DOHH2 (cell line): Measurements from ENCODE around the gene CCDC85B.

Source experiments
- H3F3A ChIP-seq: fragments of 200-600 bp; sonication (generic), shearing (Covaris generic); 2 replicates; pipeline ENCODE4 v1.6.0; 2016; ENCODE audit warnings: antibody characterized with exemption, mild to moderate bottlenecking; ENCODE audit not compliant: control insufficient read depth, insufficient read depth
- H3K27ac ChIP-seq: fragments of 200-600 bp; sonication (generic); 2 replicates; pipeline ENCODE4 v1.5.1; 2014; ENCODE audit warnings: low read depth, mild to moderate bottlenecking, low read length, moderate library complexity
- H3K27me3 ChIP-seq: fragments of 200-600 bp; sonication (generic); 2 replicates; pipeline ENCODE4 v1.6.1; 2014; ENCODE audit warnings: mild to moderate bottlenecking, low read length, mixed read lengths; ENCODE audit not compliant: control insufficient read depth
- H3K36me3 ChIP-seq: fragments of 200-600 bp; sonication (generic); 2 replicates; pipeline ENCODE4 v1.6.1; 2014; ENCODE audit warnings: mild to moderate bottlenecking, low read length, moderate library complexity, mixed read lengths; ENCODE audit not compliant: control insufficient read depth
- H3K4me1 ChIP-seq: fragments of 200-600 bp; sonication (generic); 2 replicates; pipeline ENCODE4 v1.6.1; 2014; ENCODE audit warnings: mild to moderate bottlenecking, low read length, mixed read lengths; ENCODE audit not compliant: control insufficient read depth
- H3K4me2 ChIP-seq: fragments of 200-600 bp; sonication (generic); 2 replicates; pipeline ENCODE4 v1.6.0; 2014; ENCODE audit warnings: mild to moderate bottlenecking, low read length, moderate library complexity
- H3K4me3 ChIP-seq: fragments of 200-600 bp; sonication (generic); 2 replicates; pipeline ENCODE4 v1.5.1; 2014; ENCODE audit warnings: mild to moderate bottlenecking, low read length, mixed read lengths
- H3K79me2 ChIP-seq: fragments of 200-600 bp; sonication (generic); 2 replicates; pipeline ENCODE4 v1.6.1; 2014; ENCODE audit warnings: mild to moderate bottlenecking, low read length, mixed read lengths; ENCODE audit not compliant: control insufficient read depth
- H3K9me2 ChIP-seq: fragments of 200-600 bp; sonication (generic); replicated peaks from 2 replicates; pipeline ENCODE4 v1.6.1; 2014; ENCODE audit warnings: mild to moderate bottlenecking, low read length, mixed read lengths; ENCODE audit not compliant: control insufficient read depth
- H3K9me3 ChIP-seq: fragments of 200-600 bp; sonication (generic); 2 replicates; pipeline ENCODE4 v1.6.1; 2014; ENCODE audit warnings: antibody characterized with exemption, low read length, mixed read lengths; ENCODE audit not compliant: control insufficient read depth, insufficient read depth
- H4K20me1 ChIP-seq: fragments of 200-600 bp; sonication (generic); 2 replicates; pipeline ENCODE4 v1.6.0; 2014; ENCODE audit warnings: low read depth, mild to moderate bottlenecking, antibody characterized with exemption, low read length, moderate library complexity; ENCODE audit not compliant: control insufficient read depth, insufficient read depth
- CTCF ChIP-seq: fragments of 200-600 bp; sonication (generic); IDR thresholded peaks from one replicate; pipeline ENCODE4 v1.5.1; 2014; ENCODE audit warnings: antibody characterized with exemption, mild to moderate bottlenecking, low read depth, low read length; ENCODE audit not compliant: poor library complexity, severe bottlenecking
- EZH2phosphoT487 ChIP-seq: fragments of 200-600 bp; sonication (generic); IDR thresholded peaks from 2 replicates; pipeline ENCODE4 v1.6.1; 2017; ENCODE audit warnings: borderline replicate concordance, mild to moderate bottlenecking, antibody characterized with exemption, low read length, moderate library complexity, mixed read lengths

Gene CCDC85B

DNA sequence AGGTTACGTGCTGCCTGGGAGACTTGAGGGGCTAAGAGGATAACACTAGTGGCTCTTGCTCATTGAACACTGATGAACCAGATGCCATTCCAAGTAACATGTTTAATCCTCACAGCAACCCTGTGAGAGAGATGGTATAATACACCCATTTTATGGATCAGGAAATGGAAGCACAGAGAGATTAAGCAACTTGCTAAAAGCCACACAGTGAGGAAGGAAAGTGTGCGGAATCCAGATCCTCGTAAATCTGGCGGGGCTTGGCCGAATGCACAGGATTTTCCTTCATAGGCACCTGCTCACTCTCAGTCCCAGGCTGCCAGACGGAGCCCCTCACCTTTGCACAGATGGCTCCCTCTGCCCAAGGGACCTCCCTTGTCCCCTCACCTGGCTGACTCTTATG lies 17.4 kb downstream of the CCDC85B start:
- Histone ChIP-seq H3K9me2 (no peaks in the 10 kb centered on the region), H4K20me1 (no peaks in the 10 kb centered on the region), H3K4me1 (0 out of 2 replicates have a peak, but pooled peaks cover 3% of the 10 kb centered on the region), H3K4me3 (no peak overlapping the region), H3K27me3 (peaks cover 38% of the 10 kb centered on the region), H3K27ac (no peak overlapping the region), H3K79me2 (no peaks in the 10 kb centered on the region), H3K4me2 (no peak overlapping the region), H3K36me3 (no peaks in the 10 kb centered on the region), H3F3A (no peaks in the 10 kb centered on the region), H3K9me3 (no peaks in the 10 kb centered on the region)
- TF ChIP-seq EZH2phosphoT487 = no peak
- TF ChIP-seq CTCF = no peak

GRCh38 chr11:65911682-65912568 lies 21.5 kb downstream of the CCDC85B start:
- Histone ChIP-seq H3K9me3 (no peaks in the 10 kb centered on the region), H3K4me3 (no peak overlapping the region), H3K4me2 (no peak overlapping the region), H3K36me3 (no peaks in the 10 kb centered on the region; the same call in 1 of the 2 replicates), H3K27me3 (peaks cover 25% of the 10 kb centered on the region), H3K9me2 (no peaks in the 10 kb centered on the region), H4K20me1 (no peaks in the 10 kb centered on the region), H3K4me1 (peaks cover 8% of the 10 kb centered on the region), H3K79me2 (peaks cover 2% of the 10 kb centered on the region; the same call in 1 of the 2 replicates), H3K27ac (no peak overlapping the region), H3F3A (no peaks in the 10 kb centered on the region)
- TF ChIP-seq CTCF = peak; percentile 30
- TF ChIP-seq EZH2phosphoT487 = no peak

DNA sequence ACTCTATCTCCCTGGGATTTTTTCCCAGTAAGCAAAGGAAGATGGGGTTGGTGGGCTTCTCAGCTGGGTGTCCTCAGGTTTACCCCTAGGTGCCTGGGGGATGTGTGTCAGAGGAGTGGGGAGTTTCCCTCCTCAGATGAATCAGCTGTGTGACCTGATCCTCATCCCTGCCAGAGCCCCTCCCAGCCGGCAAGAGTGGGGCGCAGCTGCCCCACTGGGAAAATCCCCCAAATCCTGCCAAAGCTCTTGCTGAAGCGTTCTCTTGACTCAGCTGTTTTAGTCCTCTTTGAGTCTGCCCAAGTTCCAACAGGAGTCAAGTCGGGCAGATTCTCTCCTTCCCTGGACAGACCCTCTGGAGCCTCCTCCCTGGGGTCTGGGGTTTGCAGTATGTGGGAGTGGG lies 22.4 kb downstream of the CCDC85B start:
- H3K4me3 ChIP-seq = no peak overlapping the region
- H3K4me2 ChIP-seq = no peak overlapping the region
- H3F3A ChIP-seq = no peaks in the 10 kb centered on the region
- peaks cover 14% of the 10 kb centered on the region for H3K4me1 ChIP-seq
- H3K36me3 ChIP-seq = no peaks in the 10 kb centered on the region; the same call in 1 of the 2 replicates
- peaks cover 24% of the 10 kb centered on the region for H3K27me3 ChIP-seq
- H3K27ac ChIP-seq = no peak overlapping the region
- H3K79me2 ChIP-seq = peaks cover 10% of the 10 kb centered on the region
- no peaks in the 10 kb centered on the region for H4K20me1 ChIP-seq
- H3K9me3 ChIP-seq = no peaks in the 10 kb centered on the region
- no peaks in the 10 kb centered on the region for H3K9me2 ChIP-seq
- TF ChIP-seq CTCF (no peak), EZH2phosphoT487 (no peak)
